ENCODE measurements around the gene STRIP2.

The STRIP2 gene, protein sequence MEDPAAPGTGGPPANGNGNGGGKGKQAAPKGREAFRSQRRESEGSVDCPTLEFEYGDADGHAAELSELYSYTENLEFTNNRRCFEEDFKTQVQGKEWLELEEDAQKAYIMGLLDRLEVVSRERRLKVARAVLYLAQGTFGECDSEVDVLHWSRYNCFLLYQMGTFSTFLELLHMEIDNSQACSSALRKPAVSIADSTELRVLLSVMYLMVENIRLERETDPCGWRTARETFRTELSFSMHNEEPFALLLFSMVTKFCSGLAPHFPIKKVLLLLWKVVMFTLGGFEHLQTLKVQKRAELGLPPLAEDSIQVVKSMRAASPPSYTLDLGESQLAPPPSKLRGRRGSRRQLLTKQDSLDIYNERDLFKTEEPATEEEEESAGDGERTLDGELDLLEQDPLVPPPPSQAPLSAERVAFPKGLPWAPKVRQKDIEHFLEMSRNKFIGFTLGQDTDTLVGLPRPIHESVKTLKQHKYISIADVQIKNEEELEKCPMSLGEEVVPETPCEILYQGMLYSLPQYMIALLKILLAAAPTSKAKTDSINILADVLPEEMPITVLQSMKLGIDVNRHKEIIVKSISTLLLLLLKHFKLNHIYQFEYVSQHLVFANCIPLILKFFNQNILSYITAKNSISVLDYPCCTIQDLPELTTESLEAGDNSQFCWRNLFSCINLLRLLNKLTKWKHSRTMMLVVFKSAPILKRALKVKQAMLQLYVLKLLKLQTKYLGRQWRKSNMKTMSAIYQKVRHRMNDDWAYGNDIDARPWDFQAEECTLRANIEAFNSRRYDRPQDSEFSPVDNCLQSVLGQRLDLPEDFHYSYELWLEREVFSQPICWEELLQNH

DNA sequence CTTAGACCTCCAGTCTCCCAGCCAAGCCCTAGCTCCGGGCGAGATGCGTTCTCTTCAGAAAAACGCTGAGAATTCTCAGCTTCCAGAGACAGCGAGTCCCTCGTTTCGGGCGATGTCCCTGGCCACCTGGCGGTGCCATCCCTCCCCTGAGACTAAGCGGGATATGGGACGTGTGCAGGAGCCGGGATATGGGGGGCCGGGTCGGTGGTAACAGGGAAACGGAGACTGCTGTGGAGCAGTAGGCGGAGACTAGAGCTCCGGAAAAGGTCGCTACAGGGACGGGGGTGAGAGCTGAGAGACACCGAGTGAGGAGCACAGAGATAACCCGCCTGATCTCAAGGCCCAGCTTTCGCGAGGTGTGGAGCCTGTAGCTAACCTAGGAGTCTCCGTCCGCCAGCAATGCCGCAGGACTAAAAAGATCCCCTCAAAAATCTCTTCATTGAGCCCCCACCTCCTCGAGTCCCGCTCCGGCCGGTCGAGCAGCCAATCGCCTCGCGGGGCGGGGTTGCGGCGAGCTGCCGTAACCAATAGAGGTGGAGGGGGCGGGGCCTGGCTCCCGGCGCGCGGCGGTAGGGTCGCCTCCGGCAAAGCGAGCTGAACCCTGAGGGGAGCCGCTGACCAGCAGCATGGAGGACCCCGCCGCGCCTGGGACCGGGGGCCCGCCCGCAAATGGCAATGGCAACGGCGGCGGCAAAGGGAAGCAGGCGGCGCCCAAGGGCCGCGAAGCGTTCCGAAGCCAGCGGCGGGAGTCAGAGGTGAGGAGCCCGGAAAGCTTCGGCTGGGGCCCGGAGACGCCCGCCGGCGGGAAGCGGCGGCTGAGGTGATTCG is at the start of gene STRIP2:
TSS of gene STRIP2 (plus strand) at position 586 of the 828 bp plus-strand sequence. CDS start at position 627, 41 bp downstream.
- peak within 1 kb of the TSS; percentile 79 to 80 for H3K4me3 ChIP-seq (replicated peaks in 1 of 2; ENCODE audit: low read depth in 2 of 2, low read length in 2 of 2)
- peak; percentile 74 to 83 for DNase-seq (ENCODE audit: low read depth in 2 of 2)
- TF ChIP-seq CTCF (IDR thresholded peaks at IDR 0.05; ENCODE audit: low read depth, low read length), result peak; percentile 13

DNA sequence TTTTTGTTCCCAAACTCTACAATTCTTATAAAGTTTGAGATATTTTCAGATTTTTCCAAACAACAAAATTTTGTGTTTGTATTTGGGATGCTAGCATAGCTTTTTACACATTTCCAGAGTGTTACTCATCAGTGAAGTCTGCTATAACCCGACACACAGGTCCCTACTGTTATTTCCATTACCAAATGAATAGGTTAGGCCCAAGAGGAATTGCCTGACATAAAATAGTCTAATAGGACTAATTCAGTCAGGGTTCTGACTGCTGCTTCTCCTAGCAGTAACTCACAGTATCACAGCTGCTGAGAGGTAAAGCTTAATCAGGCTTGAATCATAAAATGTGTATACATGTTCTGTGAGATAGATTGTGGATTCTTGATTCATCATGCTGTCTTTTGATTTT is 49.1 kb upstream of the STRIP2 start:
- DNase-seq (ENCODE audit: low read depth in 2 of 2), result no peak
- TF ChIP-seq CTCF (IDR thresholded peaks at IDR 0.05; ENCODE audit: low read depth, low read length), result no peak
- H3K4me3 ChIP-seq (replicated peaks in 1 of 2; ENCODE audit: low read depth in 2 of 2, low read length in 2 of 2), result no peak overlapping the region

DNA sequence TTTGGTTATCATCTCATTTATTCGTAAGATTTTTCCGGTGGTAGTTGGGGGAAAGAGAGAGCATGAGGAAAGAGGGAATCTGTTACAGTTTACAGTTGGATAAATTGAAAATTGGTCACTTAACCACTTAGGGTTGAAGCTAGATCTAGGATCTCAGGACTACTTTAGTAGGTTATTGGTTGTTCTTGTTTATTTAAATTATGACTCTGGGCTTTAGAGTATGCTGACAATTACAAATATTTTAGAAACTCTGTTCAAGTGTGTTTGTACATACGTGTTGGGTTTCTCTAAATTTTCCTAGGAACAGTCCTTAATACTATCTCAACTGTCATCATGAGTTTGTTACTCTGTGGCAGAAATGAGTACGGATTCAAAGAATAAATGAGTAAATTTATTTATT is 48.6 kb upstream of the STRIP2 start:
- no peak for DNase-seq (ENCODE audit: low read depth in 2 of 2)
- TF ChIP-seq CTCF (IDR thresholded peaks at IDR 0.05; ENCODE audit: low read depth, low read length), result no peak
- no peak overlapping the region for H3K4me3 ChIP-seq (replicated peaks in 1 of 2; ENCODE audit: low read depth in 2 of 2, low read length in 2 of 2)

DNA sequence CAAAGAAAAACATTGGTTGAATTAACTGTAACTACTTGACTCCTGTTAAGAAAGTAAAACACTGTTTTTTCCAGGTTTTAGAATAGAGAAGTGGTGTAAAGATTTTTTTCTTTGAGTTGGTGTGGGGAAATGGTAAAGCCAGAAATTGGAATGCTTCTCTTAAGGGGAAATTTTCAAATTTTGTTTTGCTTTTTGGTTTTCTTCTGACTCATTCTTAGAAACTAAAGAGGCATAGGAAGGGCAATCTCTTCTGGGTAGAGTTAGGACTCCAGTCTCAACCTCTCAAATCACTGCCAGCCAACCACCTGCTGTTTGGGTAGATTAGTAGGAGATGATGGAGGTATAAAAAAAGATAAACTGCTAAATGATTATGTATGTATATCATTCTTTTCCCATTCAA is 47.7 kb upstream of the STRIP2 start:
- no peak overlapping the region for H3K4me3 ChIP-seq (replicated peaks in 1 of 2; ENCODE audit: low read depth in 2 of 2, low read length in 2 of 2)
- no peak for TF ChIP-seq CTCF (IDR thresholded peaks at IDR 0.05; ENCODE audit: low read depth, low read length)
- no peak for DNase-seq (ENCODE audit: low read depth in 2 of 2)

DNA sequence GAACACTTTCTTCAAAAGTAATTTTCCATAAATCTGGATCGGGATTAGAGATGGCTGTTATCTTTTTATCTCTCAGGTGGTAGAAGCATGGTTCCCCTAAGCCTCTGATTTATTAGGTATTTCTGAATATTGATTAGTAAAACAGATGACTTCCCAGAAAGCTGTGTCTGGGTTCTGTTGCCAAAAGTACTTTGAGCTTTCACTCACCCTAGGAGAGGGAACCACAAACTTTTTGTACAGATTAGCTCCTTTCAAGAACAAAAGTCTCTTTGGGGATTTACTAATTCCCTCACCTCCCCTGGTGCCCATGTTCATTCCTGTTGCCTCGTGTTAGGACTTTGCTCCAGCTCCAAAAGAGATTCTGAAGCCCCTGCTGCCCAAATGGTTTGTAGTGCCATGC is 46.7 kb upstream of the STRIP2 start:
- no peak for DNase-seq (ENCODE audit: low read depth in 2 of 2)
- no peak overlapping the region for H3K4me3 ChIP-seq (replicated peaks in 1 of 2; ENCODE audit: low read depth in 2 of 2, low read length in 2 of 2)
- no peak for TF ChIP-seq CTCF (IDR thresholded peaks at IDR 0.05; ENCODE audit: low read depth, low read length)

GRCh38 chr7:129388333-129389098 is 45.7 kb upstream of the STRIP2 start:
- H3K4me3 ChIP-seq (replicated peaks in 1 of 2; ENCODE audit: low read depth in 2 of 2, low read length in 2 of 2), result no peak overlapping the region
- TF ChIP-seq CTCF (IDR thresholded peaks at IDR 0.05; ENCODE audit: low read depth, low read length), result no peak
- DNase-seq (ENCODE audit: low read depth in 2 of 2), result no peak

Measured in cardiac fibroblast (primary cell).